ENCODE data around the gene MRPS16. TPM values are rescaled to one million over a fixed set of nuclear protein-coding genes. Genes with fewer than 3 reads are reported as not detected.

MRPS16 gene
- total and polyA plus RNA-seq, 4 donors, result 39.5 to 45.7 (median 43.3) TPM

DNA sequence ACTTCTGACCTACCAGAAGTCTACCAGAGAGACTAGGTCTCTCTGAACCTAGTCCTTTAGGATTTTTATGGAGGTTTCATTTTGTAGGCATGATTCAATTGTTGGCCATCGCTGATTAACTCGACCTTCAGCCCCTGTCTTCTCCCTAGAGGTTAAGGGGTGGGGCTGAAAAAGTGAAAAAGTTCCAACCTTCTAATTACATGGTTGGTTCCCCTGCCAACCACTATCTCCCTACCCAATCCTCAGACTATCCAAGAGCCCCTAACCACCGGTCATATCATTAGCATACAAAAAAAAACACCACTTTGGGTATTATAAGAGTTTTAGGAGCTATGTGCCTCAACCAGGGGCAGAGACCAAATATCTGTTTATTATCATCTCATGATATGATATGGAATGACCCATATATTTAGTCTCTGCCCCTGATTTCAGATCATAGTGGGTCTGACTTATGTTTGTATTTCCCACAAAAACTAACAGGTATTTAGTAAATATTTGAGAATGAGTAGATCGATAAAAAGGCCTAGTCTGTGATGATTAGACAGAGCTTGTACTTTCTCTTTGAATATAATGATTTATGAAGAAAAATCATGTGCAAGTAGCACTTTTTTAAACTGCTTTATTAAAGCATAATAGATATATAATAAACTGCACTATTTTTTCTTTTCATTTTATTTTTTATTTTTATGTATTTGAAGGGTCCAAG, 41.2 kb downstream of the MRPS16 start:
- intact Hi-C loops (cut with DNase I), result no loop called here
- Histone ChIP-seq H3K4me1 (ENCODE audit: control insufficient read depth in 1 of 2, insufficient read depth in 2 of 2, low read length in 2 of 2) (no peaks in the 10 kb centered on the region), H3K27me3 (ENCODE audit: control insufficient read depth in 1 of 2, insufficient read depth in 2 of 2, low read length in 1 of 2) (no peaks in the 10 kb centered on the region), H3K4me3 (ENCODE audit: low read length in 2 of 2) (no peak overlapping the region), H3K36me3 (ENCODE audit: control insufficient read depth in 1 of 2, insufficient read depth in 2 of 2, low read length in 1 of 2) (no peaks in the 10 kb centered on the region), H3K9me3 (ENCODE audit: control insufficient read depth, low read length) (no peaks in the 10 kb centered on the region), H3K27ac (ENCODE audit: low read depth in 1 of 2, low read length in 2 of 2) (no peak overlapping the region)
- DNase-seq (no peak), ATAC-seq (ENCODE audit: low FRiP score) (no peak)
- WGBS, 2 donors, result 86 to 91% methylated on average over 4 of the region's 4 CpGs

DNA sequence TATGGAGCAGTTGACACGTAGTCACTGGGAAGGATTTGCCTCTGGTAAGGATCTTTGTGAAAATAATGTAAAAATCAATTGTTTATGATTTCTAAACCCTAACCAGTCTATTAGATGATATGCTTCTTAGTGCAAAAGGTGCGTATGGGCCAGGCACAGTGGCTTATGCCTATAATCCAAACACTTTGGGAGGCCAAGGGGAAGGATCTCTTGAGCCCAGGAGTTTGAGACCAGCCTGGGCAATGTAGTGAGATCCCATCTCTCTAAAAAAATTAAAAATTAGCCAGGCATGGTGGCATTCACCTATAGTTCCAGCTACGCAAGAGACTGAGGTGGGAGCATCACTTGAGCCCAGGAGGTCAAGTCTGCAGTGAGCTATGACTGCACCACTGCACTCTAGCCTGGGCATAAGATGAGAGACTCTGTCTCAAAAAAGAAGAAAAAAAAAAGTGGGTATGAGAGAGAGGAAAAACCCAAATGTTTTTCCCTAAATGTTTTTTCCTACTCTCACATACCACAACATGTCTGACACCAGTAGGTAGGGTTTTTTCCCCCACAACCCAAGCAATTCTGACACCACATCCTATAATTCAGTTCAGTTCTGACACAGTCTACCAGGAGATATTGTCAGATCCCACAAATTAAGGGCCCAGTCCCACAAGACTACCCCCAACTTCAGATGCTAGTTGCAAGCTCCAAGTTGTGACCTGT, 41.9 kb downstream of the MRPS16 start:
- no peak overlapping the region for H3K27ac ChIP-seq (ENCODE audit: low read depth in 1 of 2, low read length in 2 of 2)
- ATAC-seq (ENCODE audit: low FRiP score), result no peak
- no peaks in the 10 kb centered on the region for H3K36me3 ChIP-seq (ENCODE audit: control insufficient read depth in 1 of 2, insufficient read depth in 2 of 2, low read length in 1 of 2)
- no peaks in the 10 kb centered on the region for H3K9me3 ChIP-seq (ENCODE audit: control insufficient read depth, low read length)
- no peak overlapping the region for H3K4me3 ChIP-seq (ENCODE audit: low read length in 2 of 2)
- intact Hi-C loops (cut with DNase I), result no loop called here
- WGBS, 2 donors, result 94 to 95% methylated on average over 3 of the region's 3 CpGs
- H3K4me1 ChIP-seq (ENCODE audit: control insufficient read depth in 1 of 2, insufficient read depth in 2 of 2, low read length in 2 of 2), result no peaks in the 10 kb centered on the region
- no peak for DNase-seq
- H3K27me3 ChIP-seq (ENCODE audit: control insufficient read depth in 1 of 2, insufficient read depth in 2 of 2, low read length in 1 of 2), result no peaks in the 10 kb centered on the region

DNA sequence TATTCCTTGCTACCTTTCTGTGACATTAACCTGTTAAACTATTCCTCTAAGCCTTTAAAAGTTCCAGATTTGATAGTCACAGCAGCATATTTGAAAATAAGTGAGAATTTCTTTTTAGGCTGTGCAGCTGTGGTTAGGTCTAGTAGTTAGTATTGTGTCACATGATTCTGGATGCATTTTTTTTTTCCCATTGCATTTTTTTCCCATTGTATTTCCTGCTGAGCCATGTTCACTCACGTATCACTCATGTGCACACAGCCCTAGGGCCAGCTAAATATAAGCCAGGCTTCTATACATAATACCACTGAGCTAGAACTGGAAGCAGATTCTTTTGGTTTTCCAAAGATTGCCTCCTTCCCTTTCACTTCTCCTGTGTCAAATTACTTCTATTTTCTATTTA, 42.7 kb downstream of the MRPS16 start:
- no peak for DNase-seq
- Histone ChIP-seq H3K4me1 (ENCODE audit: control insufficient read depth in 1 of 2, insufficient read depth in 2 of 2, low read length in 2 of 2) (no peaks in the 10 kb centered on the region), H3K4me3 (ENCODE audit: low read length in 2 of 2) (no peak overlapping the region), H3K27ac (ENCODE audit: low read depth in 1 of 2, low read length in 2 of 2) (no peak overlapping the region), H3K9me3 (ENCODE audit: control insufficient read depth, low read length) (no peaks in the 10 kb centered on the region), H3K27me3 (ENCODE audit: control insufficient read depth in 1 of 2, insufficient read depth in 2 of 2, low read length in 1 of 2) (no peaks in the 10 kb centered on the region), H3K36me3 (ENCODE audit: control insufficient read depth in 1 of 2, insufficient read depth in 2 of 2, low read length in 1 of 2) (no peaks in the 10 kb centered on the region)
- ATAC-seq (ENCODE audit: low FRiP score), result no peak
- intact Hi-C loops (cut with DNase I), result no loop called here
- 50 to 52% methylated on average over 1 of the region's 1 CpG for WGBS, 2 donors

DNA sequence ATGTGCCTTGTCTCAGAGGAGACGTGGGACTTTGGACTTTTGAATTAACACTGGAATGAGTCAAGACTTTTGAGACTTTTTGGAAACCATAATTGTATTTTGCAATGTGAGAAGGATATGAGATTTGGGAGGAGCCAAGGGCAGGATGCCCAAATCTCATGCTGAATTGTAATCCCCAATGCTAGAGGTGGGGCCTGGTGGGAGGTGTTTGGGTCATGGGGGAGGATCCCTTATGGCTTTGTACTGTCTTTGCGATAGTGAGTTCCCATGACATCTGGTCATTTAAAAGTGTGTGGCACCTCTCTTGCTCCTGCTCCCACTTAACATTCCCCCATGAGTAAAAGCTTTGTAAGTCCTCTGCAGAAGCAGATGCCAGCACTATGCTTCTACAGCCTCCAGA, 44.6 kb downstream of the MRPS16 start:
- Histone ChIP-seq H3K27ac (ENCODE audit: low read depth in 1 of 2, low read length in 2 of 2) (no peak overlapping the region), H3K36me3 (ENCODE audit: control insufficient read depth in 1 of 2, insufficient read depth in 2 of 2, low read length in 1 of 2) (no peaks in the 10 kb centered on the region), H3K4me1 (ENCODE audit: control insufficient read depth in 1 of 2, insufficient read depth in 2 of 2, low read length in 2 of 2) (no peaks in the 10 kb centered on the region), H3K9me3 (ENCODE audit: control insufficient read depth, low read length) (no peaks in the 10 kb centered on the region), H3K27me3 (ENCODE audit: control insufficient read depth in 1 of 2, insufficient read depth in 2 of 2, low read length in 1 of 2) (no peaks in the 10 kb centered on the region), H3K4me3 (ENCODE audit: low read length in 2 of 2) (no peak overlapping the region)
- intact Hi-C loops (cut with DNase I), result no loop called here
- 94 to 96% methylated on average over 2 of the region's 2 CpGs for WGBS, 2 donors
- no peak for DNase-seq
- peak; percentile 33 for ATAC-seq (ENCODE audit: low FRiP score)

DNA sequence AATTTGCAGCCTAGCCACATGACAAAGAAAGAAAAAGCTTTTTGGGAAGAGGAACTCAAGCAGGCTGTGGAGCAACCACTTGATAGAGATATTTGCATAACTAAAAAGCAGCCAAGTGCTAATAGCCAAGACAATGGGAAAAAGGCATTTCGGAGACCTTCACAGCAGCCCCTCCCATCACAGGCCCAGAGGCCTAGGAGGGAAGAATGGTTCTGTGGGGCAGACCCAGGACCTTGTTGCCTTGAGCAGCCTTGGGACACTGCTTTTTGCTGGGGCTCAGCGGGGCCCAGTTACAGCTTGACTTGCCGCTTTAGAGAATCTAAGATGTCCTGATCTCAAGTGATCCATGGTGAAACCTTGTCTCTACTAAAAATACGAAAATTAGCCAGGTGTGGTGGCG, 46.1 kb downstream of the MRPS16 start:
- Histone ChIP-seq H3K27me3 (ENCODE audit: control insufficient read depth in 1 of 2, insufficient read depth in 2 of 2, low read length in 1 of 2) (no peaks in the 10 kb centered on the region), H3K9me3 (ENCODE audit: control insufficient read depth, low read length) (no peaks in the 10 kb centered on the region), H3K4me1 (ENCODE audit: control insufficient read depth in 1 of 2, insufficient read depth in 2 of 2, low read length in 2 of 2) (no peaks in the 10 kb centered on the region), H3K27ac (ENCODE audit: low read depth in 1 of 2, low read length in 2 of 2) (no peak overlapping the region), H3K4me3 (ENCODE audit: low read length in 2 of 2) (no peak overlapping the region), H3K36me3 (ENCODE audit: control insufficient read depth in 1 of 2, insufficient read depth in 2 of 2, low read length in 1 of 2) (no peaks in the 10 kb centered on the region)
- DNase-seq (no peak), ATAC-seq (ENCODE audit: low FRiP score) (no peak)
- intact Hi-C loops (cut with DNase I), result no loop called here
- WGBS, 2 donors, result 98% methylated on average over 5 of the region's 5 CpGs

DNA sequence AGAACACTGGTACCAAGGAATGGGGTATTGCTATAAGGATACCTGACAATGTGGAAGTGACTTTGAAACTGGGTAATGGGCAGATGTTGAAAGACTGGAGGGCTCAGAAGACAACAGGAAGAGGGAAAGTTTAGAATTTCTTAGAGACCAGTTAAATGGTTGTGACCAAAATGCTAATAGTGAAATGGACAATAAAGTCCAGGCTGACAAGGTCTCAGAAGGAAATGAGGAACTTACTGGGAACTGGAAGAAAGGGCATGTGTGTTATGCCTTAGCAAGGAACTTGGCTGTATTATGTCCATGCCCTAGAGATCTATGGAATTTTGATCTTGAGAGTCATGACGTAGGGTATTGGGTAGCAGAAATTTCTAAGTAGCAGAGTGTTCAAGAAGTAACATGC, 46.6 kb downstream of the MRPS16 start:
- ATAC-seq (ENCODE audit: low FRiP score), result no peak
- Histone ChIP-seq H3K9me3 (ENCODE audit: control insufficient read depth, low read length) (no peaks in the 10 kb centered on the region), H3K27ac (ENCODE audit: low read depth in 1 of 2, low read length in 2 of 2) (no peak overlapping the region), H3K4me1 (ENCODE audit: control insufficient read depth in 1 of 2, insufficient read depth in 2 of 2, low read length in 2 of 2) (no peaks in the 10 kb centered on the region), H3K27me3 (ENCODE audit: control insufficient read depth in 1 of 2, insufficient read depth in 2 of 2, low read length in 1 of 2) (no peaks in the 10 kb centered on the region), H3K36me3 (ENCODE audit: control insufficient read depth in 1 of 2, insufficient read depth in 2 of 2, low read length in 1 of 2) (no peaks in the 10 kb centered on the region), H3K4me3 (ENCODE audit: low read length in 2 of 2) (no peak overlapping the region)
- no peak for DNase-seq
- 97% methylated on average over 1 of the region's 1 CpG for WGBS, 2 donors
- intact Hi-C loops (cut with DNase I), result no loop called here

DNA sequence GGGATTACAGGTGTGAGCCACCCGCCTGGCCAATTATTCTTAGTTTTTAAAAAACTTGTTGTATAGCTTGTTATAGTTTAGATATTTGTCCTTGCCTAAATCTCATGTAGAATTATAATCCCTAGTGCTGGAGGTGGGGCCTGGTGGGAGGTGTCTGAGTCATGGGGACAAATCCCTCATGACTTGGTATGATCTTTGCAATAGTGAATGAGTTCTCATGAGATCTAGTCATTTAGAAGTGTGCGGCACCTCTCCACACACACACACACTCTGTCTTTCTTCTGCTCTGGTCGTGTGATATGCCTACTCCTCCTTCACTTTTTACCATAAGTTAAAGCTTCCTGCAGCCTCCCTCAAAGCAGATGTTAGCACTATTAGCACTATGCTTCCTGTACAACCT, 47.4 kb downstream of the MRPS16 start:
- Histone ChIP-seq H3K4me1 (ENCODE audit: control insufficient read depth in 1 of 2, insufficient read depth in 2 of 2, low read length in 2 of 2) (no peaks in the 10 kb centered on the region), H3K27me3 (ENCODE audit: control insufficient read depth in 1 of 2, insufficient read depth in 2 of 2, low read length in 1 of 2) (no peaks in the 10 kb centered on the region), H3K4me3 (ENCODE audit: low read length in 2 of 2) (no peak overlapping the region), H3K36me3 (ENCODE audit: control insufficient read depth in 1 of 2, insufficient read depth in 2 of 2, low read length in 1 of 2) (no peaks in the 10 kb centered on the region), H3K9me3 (ENCODE audit: control insufficient read depth, low read length) (no peaks in the 10 kb centered on the region), H3K27ac (ENCODE audit: low read depth in 1 of 2, low read length in 2 of 2) (no peak overlapping the region)
- intact Hi-C loops (cut with DNase I), result no loop called here
- DNase-seq (no peak), ATAC-seq (ENCODE audit: low FRiP score) (no peak)
- 83 to 90% methylated on average over 3 of the region's 3 CpGs for WGBS, 2 donors

All from aorta (tissue), 5 donors.